ENCODE measurements around the gene AGBL3. TPM values are rescaled to one million over a fixed set of nuclear protein-coding genes. Genes with fewer than 3 reads are reported as not detected.

AGBL3 gene
- total and polyA plus RNA-seq, 9 of the 15 experiments (the other 6 are each of a cell fraction or from before 2014, with no cell fraction given) = 0.54 to 2.9 (median 1.7) TPM

GRCh38 chr7:135168001-135168400 lies 181.7 kb downstream of the AGBL3 start (continued):
- TF ChIP-seq MYBL2 (IDR thresholded peaks at IDR 0.05; ENCODE audit: low read depth) (no peak), MYBL2 (CRISPR knock-in tag; IDR thresholded peaks at IDR 0.05; ENCODE audit: borderline replicate concordance) (no peak), POLR2AphosphoS5 (IDR thresholded peaks at IDR 0.05; ENCODE audit: control insufficient read depth, insufficient read depth, low read depth, low read length) (peak; percentile 27; the same call in 1 of the 2 replicates), MYNN (IDR thresholded peaks at IDR 0.05) (no peak), MYNN (CRISPR knock-in tag; IDR thresholded peaks at IDR 0.05) (no peak), ZNF740 (CRISPR knock-in tag; IDR thresholded peaks at IDR 0.05) (0 out of 2 replicates have a peak, but pooled peaks have one; percentile 13), ZNF740 (tag; IDR thresholded peaks at IDR 0.05) (peak in 1 of 2 experiments; percentile 86; a peak in 2 of 4 replicates), ARID3A (IDR thresholded peaks at IDR 0.05; ENCODE audit: borderline replicate concordance, low read depth, low read length) (no peak), ZC3H4 (CRISPR knock-in tag; IDR thresholded peaks at IDR 0.05; ENCODE audit: borderline replicate concordance) (peak; percentile 9; the same call in 1 of the 2 replicates), ZFP36 (IDR thresholded peaks at IDR 0.05; ENCODE audit: low read depth, low read length, partially characterized antibody) (no peak), CTBP1 (IDR thresholded peaks at IDR 0.05; ENCODE audit: borderline replicate concordance) (no peak)
